RWPE2 (cell line): ENCODE measurements around the gene P3H2.
A peak's percentile ranks its signal among the peaks of the same experiment; 100 is the strongest.

ENCODE experiments used
- ATAC-seq: fragments of 200-7000 bp; cut with Tn5 transposase; 3 replicates; pipeline ENCODE4 v1.9.1; 2021; ENCODE audit warnings: low read depth
- DNase-seq: peaks from one replicate; pipeline ENCODE4 v3.0.0-alpha.2; 2020; ENCODE audit warnings: low spot score
- H3K27ac ChIP-seq: fragments of 450-650 bp; 2 replicates; pipeline ENCODE4 v1.5.1; 2017; ENCODE audit warnings: mild to moderate bottlenecking; ENCODE audit not compliant: poor library complexity, severe bottlenecking
- H3K27me3 ChIP-seq: fragments of 250-450 bp; sonication (Bioruptor Pico); 2 replicates; pipeline ENCODE4 v1.5.1; 2021; ENCODE audit warnings: mild to moderate bottlenecking, moderate library complexity; ENCODE audit not compliant: insufficient read depth, poor library complexity, severe bottlenecking
- H3K36me3 ChIP-seq: fragments of 250-450 bp; sonication (Bioruptor Pico); 2 replicates; pipeline ENCODE4 v1.5.1; 2020; ENCODE audit warnings: low read depth, mild to moderate bottlenecking, moderate library complexity
- H3K4me1 ChIP-seq: fragments of 250-450 bp; sonication (Bioruptor Pico); 2 replicates; pipeline ENCODE4 v1.5.1; 2021; ENCODE audit warnings: mild to moderate bottlenecking, moderate library complexity; ENCODE audit not compliant: insufficient read depth, poor library complexity, severe bottlenecking
- H3K4me3 ChIP-seq: fragments of 250-450 bp; sonication (Bioruptor Pico); 2 replicates; pipeline ENCODE4 v1.5.1; 2021; ENCODE audit warnings: mild to moderate bottlenecking, moderate library complexity; ENCODE audit not compliant: severe bottlenecking
- H3K9me3 ChIP-seq: fragments of 250-450 bp; sonication (Bioruptor Pico); 2 replicates; pipeline ENCODE4 v1.5.1; 2021; ENCODE audit warnings: mild to moderate bottlenecking, moderate library complexity; ENCODE audit not compliant: severe bottlenecking
- TF ChIP-seq, protein P1 (sequence below): fragments of 450-650 bp; IDR thresholded peaks from one replicate; pipeline ENCODE4 v1.5.1; 2017; ENCODE audit warnings: mild to moderate bottlenecking, moderate library complexity; ENCODE audit not compliant: poor library complexity, severe bottlenecking

The P3H2 gene

DNA sequence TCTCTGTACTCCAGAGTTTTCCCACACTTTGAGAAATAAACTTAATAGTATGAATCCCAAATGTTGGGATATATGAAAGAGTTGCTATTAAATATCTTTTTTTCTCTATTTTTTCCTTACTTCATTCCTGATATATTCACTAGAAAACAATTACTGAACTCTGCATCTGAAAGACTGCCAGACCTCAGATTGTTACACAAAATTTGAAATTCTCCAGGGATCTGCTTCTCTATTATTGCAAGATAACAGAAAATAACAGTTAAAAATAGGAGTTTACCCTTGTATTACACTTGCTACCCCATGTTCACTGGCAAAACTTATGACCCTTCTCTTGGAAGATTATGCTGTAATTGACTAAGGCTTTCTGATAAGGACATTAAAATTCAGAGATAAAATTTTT is 11.7 kb upstream of the P3H2 start:
- peaks cover 4% of the 10 kb centered on the region; the same call in 1 of the 2 replicates for H3K36me3 ChIP-seq
- peaks cover 11% of the 10 kb centered on the region for H3K4me1 ChIP-seq
- no peak overlapping the region for H3K27ac ChIP-seq
- H3K9me3 ChIP-seq: no peaks in the 10 kb centered on the region
- TF ChIP-seq, protein P1, sequence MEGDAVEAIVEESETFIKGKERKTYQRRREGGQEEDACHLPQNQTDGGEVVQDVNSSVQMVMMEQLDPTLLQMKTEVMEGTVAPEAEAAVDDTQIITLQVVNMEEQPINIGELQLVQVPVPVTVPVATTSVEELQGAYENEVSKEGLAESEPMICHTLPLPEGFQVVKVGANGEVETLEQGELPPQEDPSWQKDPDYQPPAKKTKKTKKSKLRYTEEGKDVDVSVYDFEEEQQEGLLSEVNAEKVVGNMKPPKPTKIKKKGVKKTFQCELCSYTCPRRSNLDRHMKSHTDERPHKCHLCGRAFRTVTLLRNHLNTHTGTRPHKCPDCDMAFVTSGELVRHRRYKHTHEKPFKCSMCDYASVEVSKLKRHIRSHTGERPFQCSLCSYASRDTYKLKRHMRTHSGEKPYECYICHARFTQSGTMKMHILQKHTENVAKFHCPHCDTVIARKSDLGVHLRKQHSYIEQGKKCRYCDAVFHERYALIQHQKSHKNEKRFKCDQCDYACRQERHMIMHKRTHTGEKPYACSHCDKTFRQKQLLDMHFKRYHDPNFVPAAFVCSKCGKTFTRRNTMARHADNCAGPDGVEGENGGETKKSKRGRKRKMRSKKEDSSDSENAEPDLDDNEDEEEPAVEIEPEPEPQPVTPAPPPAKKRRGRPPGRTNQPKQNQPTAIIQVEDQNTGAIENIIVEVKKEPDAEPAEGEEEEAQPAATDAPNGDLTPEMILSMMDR: no peak
- no peaks in the 10 kb centered on the region for H3K27me3 ChIP-seq
- H3K4me3 ChIP-seq: no peak overlapping the region
- DNase-seq (no peak), ATAC-seq (no peak)

DNA sequence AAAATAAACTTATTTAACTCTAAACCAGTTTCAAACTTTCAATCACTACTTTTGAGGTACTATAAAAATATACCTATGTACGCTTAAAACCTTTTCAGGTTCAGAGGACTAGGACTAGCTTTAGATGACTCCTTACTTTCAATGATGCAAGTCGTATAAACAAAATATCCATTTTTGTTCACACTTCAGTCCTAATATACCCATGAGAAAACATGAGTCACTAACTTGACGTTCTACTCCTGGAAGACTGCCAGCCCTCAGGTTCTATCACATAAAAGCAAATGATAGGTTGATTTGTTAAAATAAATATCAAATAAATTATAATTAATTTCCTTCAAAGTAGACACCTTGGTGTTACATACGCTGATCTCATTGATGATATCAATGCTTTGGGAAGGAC is 10.6 kb upstream of the P3H2 start:
- no peak overlapping the region for H3K4me3 ChIP-seq
- peaks cover 11% of the 10 kb centered on the region for H3K4me1 ChIP-seq
- TF ChIP-seq, protein P1: no peak
- DNase-seq (peak; percentile 66), ATAC-seq (peak; percentile 92)
- no peaks in the 10 kb centered on the region for H3K9me3 ChIP-seq
- no peaks in the 10 kb centered on the region for H3K36me3 ChIP-seq
- no peaks in the 10 kb centered on the region for H3K27me3 ChIP-seq
- H3K27ac ChIP-seq: no peak overlapping the region

DNA sequence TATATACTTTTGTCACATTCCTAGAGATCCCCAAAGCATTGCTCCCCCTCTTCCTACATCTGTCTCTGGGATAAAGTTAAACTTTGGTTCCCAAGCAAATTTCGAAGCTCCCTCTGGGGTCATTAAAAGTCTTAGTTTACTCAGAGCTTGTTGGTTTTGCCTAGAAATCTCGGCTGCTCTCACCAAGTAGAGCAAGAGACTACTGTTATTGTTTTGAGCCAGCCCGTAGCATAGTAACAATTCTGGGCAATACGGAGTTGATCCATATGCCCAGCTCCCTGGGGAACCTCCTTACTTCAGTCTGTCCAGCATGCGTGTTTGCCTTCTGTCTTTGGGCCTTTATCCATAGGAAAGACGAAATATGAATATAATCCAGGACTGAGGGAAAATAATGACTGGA is 10.0 kb upstream of the P3H2 start:
- no peaks in the 10 kb centered on the region for H3K9me3 ChIP-seq
- no peaks in the 10 kb centered on the region for H3K36me3 ChIP-seq
- no peak for DNase-seq
- no peaks in the 10 kb centered on the region for H3K27me3 ChIP-seq
- TF ChIP-seq, protein P1: no peak
- H3K27ac ChIP-seq: no peak overlapping the region
- H3K4me1 ChIP-seq: peaks cover 11% of the 10 kb centered on the region
- H3K4me3 ChIP-seq: no peak overlapping the region
- ATAC-seq: no peak

DNA sequence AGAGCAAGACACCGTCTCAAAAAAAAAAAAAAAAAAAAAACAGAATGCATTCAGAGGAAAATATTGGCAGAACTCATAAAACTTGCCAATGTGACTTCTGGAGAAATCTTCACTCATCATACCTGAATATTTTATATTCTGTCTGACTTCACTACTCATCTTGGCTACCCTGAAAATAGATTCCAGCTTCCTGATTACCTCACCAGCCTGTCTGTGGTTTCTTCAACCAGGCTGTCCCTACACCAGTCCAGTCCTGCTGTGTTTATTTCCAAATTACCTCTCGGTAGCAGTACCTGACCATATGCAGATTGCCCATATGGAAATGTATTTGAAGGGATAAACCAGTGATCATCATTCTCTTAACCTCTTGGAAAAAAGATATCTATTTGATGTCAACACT is 9.3 kb upstream of the P3H2 start:
- Histone ChIP-seq H3K27ac (no peak overlapping the region), H3K27me3 (no peaks in the 10 kb centered on the region), H3K9me3 (no peaks in the 10 kb centered on the region), H3K4me1 (peaks cover 11% of the 10 kb centered on the region), H3K36me3 (no peaks in the 10 kb centered on the region), H3K4me3 (no peak overlapping the region)
- TF ChIP-seq, protein P1: no peak
- DNase-seq: no peak
- no peak; the same call in 2 of the 3 replicates for ATAC-seq

DNA sequence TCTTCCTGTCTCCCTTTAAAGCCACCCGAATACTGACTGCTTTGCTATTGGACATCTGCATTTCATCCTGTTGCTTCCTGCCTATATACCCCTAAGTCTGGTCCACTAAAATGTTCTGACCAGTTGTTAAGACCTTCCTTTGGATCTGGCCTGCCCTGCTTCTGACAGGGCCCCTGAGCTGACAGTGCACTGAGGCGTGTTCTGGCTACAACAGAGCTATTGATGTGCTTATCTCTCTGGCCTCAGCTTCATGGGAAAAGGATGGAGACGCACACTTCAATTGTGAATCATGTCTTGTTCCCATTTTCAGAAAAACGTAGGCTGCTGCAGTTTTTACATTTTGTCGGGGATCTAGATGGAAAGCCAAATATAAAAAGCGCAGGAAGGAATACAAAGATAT is 7.1 kb upstream of the P3H2 start:
- Histone ChIP-seq H3K4me3 (no peak overlapping the region), H3K36me3 (no peaks in the 10 kb centered on the region), H3K27me3 (no peaks in the 10 kb centered on the region), H3K4me1 (peaks cover 11% of the 10 kb centered on the region), H3K27ac (no peak overlapping the region), H3K9me3 (no peaks in the 10 kb centered on the region)
- TF ChIP-seq, protein P1: no peak
- no peak for ATAC-seq
- no peak for DNase-seq
